GM23248 (cell line): ENCODE data around the gene GRIN1. TPM values are rescaled to one million over a fixed set of nuclear protein-coding genes. Genes with fewer than 3 reads are reported as not detected.

ENCODE experiments used
- DNase-seq: peaks from one replicate; pipeline ENCODE4 v3.0.0-alpha.2; 2015
- H2AFZ ChIP-seq: fragments of 200-600 bp; sonication (generic); 2 replicates; pipeline ENCODE4 v1.6.1; 2016; ENCODE audit warnings: antibody characterized with exemption
- H3F3A ChIP-seq: fragments of 200-600 bp; sonication (generic); 2 replicates; pipeline ENCODE4 v1.6.1; 2016; ENCODE audit warnings: mild to moderate bottlenecking, antibody characterized with exemption, mixed run types; ENCODE audit not compliant: insufficient read depth
- H3K27ac ChIP-seq: fragments of 200-600 bp; sonication (generic); 2 replicates; pipeline ENCODE4 v1.5.1; 2016; ENCODE audit warnings: mild to moderate bottlenecking
- H3K27me3 ChIP-seq: fragments of 200-600 bp; sonication (generic); replicated peaks from 2 replicates; pipeline ENCODE4 v1.6.1; 2016; ENCODE audit warnings: mild to moderate bottlenecking; ENCODE audit not compliant: insufficient read depth
- H3K36me3 ChIP-seq: fragments of 200-600 bp; sonication (generic); 2 replicates; pipeline ENCODE4 v1.6.1; 2016; ENCODE audit warnings: low read depth, mild to moderate bottlenecking
- H3K4me1 ChIP-seq: fragments of 200-600 bp; sonication (generic); 2 replicates; pipeline ENCODE4 v1.6.1; 2016; ENCODE audit warnings: mild to moderate bottlenecking; ENCODE audit not compliant: insufficient read depth
- H3K4me2 ChIP-seq: fragments of 200-600 bp; sonication (generic); one replicate; pipeline ENCODE4 v1.6.1; 2016; ENCODE audit warnings: mild to moderate bottlenecking; ENCODE audit not compliant: unreplicated experiment
- H3K4me3 ChIP-seq: fragments of 200-600 bp; sonication (generic); 2 replicates; pipeline ENCODE4 v1.5.1; 2016; ENCODE audit warnings: mild to moderate bottlenecking
- H3K79me2 ChIP-seq: fragments of 200-600 bp; sonication (generic); 2 replicates; pipeline ENCODE4 v1.6.1; 2016; ENCODE audit warnings: mild to moderate bottlenecking; ENCODE audit not compliant: insufficient read depth
- H3K9ac ChIP-seq: fragments of 200-600 bp; sonication (generic); 2 replicates; pipeline ENCODE4 v1.6.1; 2016; ENCODE audit warnings: mild to moderate bottlenecking
- H3K9me2 ChIP-seq: fragments of 200-600 bp; sonication (generic); 2 replicates; pipeline ENCODE4 v1.6.1; 2016; ENCODE audit warnings: mixed run types, mild to moderate bottlenecking, moderate library complexity; ENCODE audit not compliant: insufficient read depth
- H3K9me3 ChIP-seq: fragments of 200-600 bp; sonication (generic); one replicate; pipeline ENCODE4 v1.6.1; 2017; ENCODE audit warnings: low read depth
- H4K20me1 ChIP-seq: fragments of 200-600 bp; sonication (generic); 2 replicates; pipeline ENCODE4 v1.6.0; 2016; ENCODE audit not compliant: insufficient read depth
- EZH2 ChIP-seq: fragments of 200-600 bp; sonication (generic); IDR thresholded peaks from 2 replicates; pipeline ENCODE4 v1.6.1; 2018; ENCODE audit warnings: antibody characterized with exemption, mild to moderate bottlenecking; ENCODE audit not compliant: insufficient read depth, poor library complexity, severe bottlenecking
- EZH2phosphoT487 ChIP-seq: fragments of 200-600 bp; sonication (generic); IDR thresholded peaks from 2 replicates; pipeline ENCODE4 v1.6.1; 2018; ENCODE audit warnings: antibody characterized with exemption, moderate library complexity, mild to moderate bottlenecking, low read depth; ENCODE audit not compliant: insufficient read depth
- WGBS, 2 experiments: methylation state at CpG; one replicate each; pipeline ENCODE4 v1.1.6; 2015 to 2017; ENCODE audit warnings: low lambda C conversion rate in 2 of 2, low coverage in 1 of 2; ENCODE audit errors: missing lambda C conversion rate in 2 of 2; 5-methylcytosine and 5-hydroxymethylcytosine counted together
- in situ Hi-C: fragments of 300-500 bp; cut with MboI; formaldehyde crosslinking; loops from 2 replicates; pipeline ENCODE4 v1.15.0; 2020
- polyA plus RNA-seq: library from polyadenylated mRNA; unstranded; fragments of >200 nt; fragmentation: Nextera tagmentation; extraction: Ambion mirVana; gene quantifications from 2 replicates; pipeline ENCODE4 v1.2.1, GENCODE V29; 2016
- total RNA-seq: library from RNA; depleted of rRNA; stranded (reverse); fragments of >200 nt; shearing (Covaris generic); gene quantifications from 2 replicates; pipeline ENCODE4 v1.2.3, GENCODE V29; 2014

GRIN1 gene
- total and polyA plus RNA-seq, 2 experiments from 2014 or later = 0.76 TPM; not detected in 1

DNA sequence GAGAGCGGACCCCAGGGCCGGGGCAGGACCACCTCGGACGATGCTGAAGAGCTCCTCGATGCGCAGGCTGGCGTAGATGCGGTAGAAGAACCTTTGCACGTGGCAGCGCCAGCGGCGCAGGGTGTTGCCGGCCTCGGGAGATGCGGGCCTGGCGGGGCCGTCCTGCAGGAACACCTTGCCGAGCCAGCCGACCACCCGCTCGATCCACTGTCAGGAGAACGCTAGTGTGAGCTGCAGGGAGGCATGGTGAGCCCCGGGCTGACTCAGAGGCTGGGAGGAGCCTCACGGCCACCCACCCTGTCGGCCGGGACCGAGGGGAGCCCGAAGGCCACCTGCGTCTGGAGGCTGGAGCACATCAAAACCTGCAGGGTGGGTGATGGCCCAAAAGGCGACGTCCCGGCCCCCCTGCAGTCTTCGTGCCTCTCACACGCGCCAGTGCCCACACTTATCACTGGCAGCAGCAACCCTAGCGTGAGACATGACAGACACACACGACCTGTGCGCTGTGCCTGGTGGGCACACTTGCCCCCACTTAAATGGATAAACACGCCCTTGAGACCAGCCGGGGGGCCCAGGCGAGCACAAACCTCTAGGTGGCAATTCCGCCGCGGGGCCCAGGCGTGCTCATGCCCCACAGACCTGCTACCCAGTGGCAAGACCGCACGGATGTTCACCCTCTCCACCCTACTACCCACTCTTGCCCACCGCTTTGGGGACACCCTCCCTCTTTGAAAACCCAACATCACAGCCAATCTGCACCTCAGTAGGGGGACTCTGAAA lies 46.1 kb downstream of the GRIN1 start:
- Histone ChIP-seq H3F3A (peaks cover 9% of the 10 kb centered on the region), H3K79me2 (peaks cover 39% of the 10 kb centered on the region), H2AFZ (no peak overlapping the region), H3K36me3 (no peaks in the 10 kb centered on the region; the same call in 1 of the 2 replicates), H3K4me2 (no peak overlapping the region), H3K9ac (no peak overlapping the region), H3K4me1 (peaks cover 15% of the 10 kb centered on the region), H3K9me3 (no peaks in the 10 kb centered on the region), H3K27ac (no peak overlapping the region), H3K4me3 (no peak overlapping the region), H3K9me2 (no peaks in the 10 kb centered on the region), H4K20me1 (no peaks in the 10 kb centered on the region), H3K27me3 (no peaks in the 10 kb centered on the region)
- TF ChIP-seq EZH2 = no peak
- TF ChIP-seq EZH2phosphoT487 = no peak
- DNase-seq = no peak
- in situ Hi-C loops = no loop called here
- 88 to 90% methylated on average over 40 to 47 of the region's 48 CpGs for WGBS, 2 experiments

GRCh38 chr9:137185921-137186320 lies 47.0 kb downstream of the GRIN1 start:
- peaks cover 16% of the 10 kb centered on the region for H3K4me1 ChIP-seq
- WGBS, 2 experiments = 89 to 91% methylated on average over 19 of the region's 19 CpGs
- H3K36me3 ChIP-seq = no peaks in the 10 kb centered on the region; the same call in 1 of the 2 replicates
- no peaks in the 10 kb centered on the region for H3K27me3 ChIP-seq
- no peak for DNase-seq
- no peak overlapping the region for H3K4me3 ChIP-seq
- in situ Hi-C loops = no loop called here
- no peaks in the 10 kb centered on the region for H3K9me3 ChIP-seq
- H3F3A ChIP-seq = peaks cover 10% of the 10 kb centered on the region
- H3K27ac ChIP-seq = no peak overlapping the region
- H2AFZ ChIP-seq = no peak overlapping the region
- no peak overlapping the region for H3K9ac ChIP-seq
- no peak for TF ChIP-seq EZH2
- no peak for TF ChIP-seq EZH2phosphoT487
- H3K4me2 ChIP-seq = no peak overlapping the region
- H3K9me2 ChIP-seq = no peaks in the 10 kb centered on the region
- peaks cover 47% of the 10 kb centered on the region for H3K79me2 ChIP-seq
- no peaks in the 10 kb centered on the region for H4K20me1 ChIP-seq

DNA sequence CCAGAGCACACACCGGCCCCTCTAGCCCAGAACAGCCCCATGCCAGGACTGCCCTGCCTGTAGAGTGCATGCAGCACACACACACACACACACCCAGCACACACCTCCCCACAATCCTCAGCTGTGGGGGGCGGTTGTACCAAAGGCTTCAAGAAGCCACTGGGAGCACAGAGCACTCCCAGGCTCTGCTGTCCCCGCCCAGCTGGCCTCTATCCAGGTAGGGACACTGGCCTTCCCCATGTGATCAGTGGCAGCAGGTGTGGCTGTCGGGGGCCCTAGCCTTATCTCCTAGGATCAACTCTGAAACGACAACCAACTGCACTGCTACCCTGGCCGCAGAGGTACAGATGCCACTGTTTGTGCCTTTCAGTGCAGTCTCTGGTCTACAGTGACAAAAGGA lies 47.4 kb downstream of the GRIN1 start:
- Histone ChIP-seq H3K9me3 (no peaks in the 10 kb centered on the region), H3K4me1 (peaks cover 16% of the 10 kb centered on the region), H3K27me3 (no peaks in the 10 kb centered on the region), H3K4me2 (peak overlapping the region; percentile 20), H3K79me2 (peaks cover 52% of the 10 kb centered on the region), H3K27ac (no peak overlapping the region), H3F3A (peaks cover 10% of the 10 kb centered on the region), H4K20me1 (no peaks in the 10 kb centered on the region), H3K9me2 (no peaks in the 10 kb centered on the region), H3K36me3 (no peaks in the 10 kb centered on the region; the same call in 1 of the 2 replicates), H2AFZ (no peak overlapping the region), H3K9ac (no peak overlapping the region), H3K4me3 (0 out of 2 replicates have a peak overlapping the region, but pooled peaks have one; percentile 83)
- in situ Hi-C loops = no loop called here
- 69 to 79% methylated on average over 6 of the region's 6 CpGs for WGBS, 2 experiments
- no peak for DNase-seq
- no peak for TF ChIP-seq EZH2
- TF ChIP-seq EZH2phosphoT487 = no peak

GRCh38 chr9:137187386-137187785 lies 48.4 kb downstream of the GRIN1 start:
- Histone ChIP-seq H3K9me3 (no peaks in the 10 kb centered on the region), H4K20me1 (no peaks in the 10 kb centered on the region), H3F3A (peaks cover 10% of the 10 kb centered on the region), H2AFZ (no peak overlapping the region), H3K9ac (peak overlapping the region; percentile 93), H3K36me3 (no peaks in the 10 kb centered on the region; the same call in 1 of the 2 replicates), H3K27ac (no peak overlapping the region), H3K79me2 (peaks cover 62% of the 10 kb centered on the region), H3K4me1 (peaks cover 16% of the 10 kb centered on the region), H3K4me3 (peak overlapping the region; percentile 83), H3K4me2 (peak overlapping the region; percentile 82), H3K9me2 (no peaks in the 10 kb centered on the region), H3K27me3 (no peaks in the 10 kb centered on the region)
- no peak for DNase-seq
- in situ Hi-C loops = no loop called here
- TF ChIP-seq EZH2 (no peak), EZH2phosphoT487 (no peak)
- WGBS, 2 experiments = 68 to 76% methylated on average over 15 of the region's 15 CpGs
